Right lobe of liver (tissue), 6 donors: ENCODE results near the gene PGS1. TPM values are rescaled to one million over a fixed set of nuclear protein-coding genes. Genes with fewer than 3 reads are reported as not detected.

Experiments used
- ATAC-seq, 4 donors: fragments of 200-7000 bp; cut with Tn5 transposase; one replicate each; pipeline ENCODE4 v1.9.1; 2020; ENCODE audit warnings: mild to moderate bottlenecking in 4 of 4, moderate library complexity in 4 of 4
- DNase-seq, 3 donors: peaks; one replicate each; pipeline ENCODE4 v3.0.0-alpha.2; 2020
- H3K27ac ChIP-seq, 3 donors: fragments of 200-600 bp; one replicate each; pipeline ENCODE4 v1.8.0; 2022
- H3K27me3 ChIP-seq, 2 donors: fragments of 200-600 bp; one replicate each; pipeline ENCODE4 v1.8.0; 2022
- H3K36me3 ChIP-seq, 4 donors: fragments of 200-600 bp; sonication (generic) in 1 of 4; one replicate each; pipeline versions ENCODE4 v1.5.1 to v1.8.0; 2017 to 2022; ENCODE audit warnings: control low read depth in 1 of 4
- H3K4me1 ChIP-seq, 4 donors: fragments of 200-600 bp; sonication (generic) in 1 of 4; one replicate each; pipeline versions ENCODE4 v1.5.1 to v1.8.0; 2017 to 2022; ENCODE audit warnings: control low read depth in 1 of 4
- H3K4me3 ChIP-seq, 3 donors: fragments of 200-600 bp; one replicate each; pipeline ENCODE4 v1.8.0; 2022
- H3K9me3 ChIP-seq, 4 donors: fragments of 200-600 bp; sonication (generic) in 1 of 4; one replicate each; pipeline versions ENCODE4 v1.5.1 to v1.8.0; 2017 to 2022; ENCODE audit warnings: control low read depth in 1 of 4
- CTCF ChIP-seq, 4 donors: fragments of 200-600 bp in 3 of 4; fragments of 450-650 bp in 1 of 4; IDR thresholded peaks; one replicate each; pipeline versions ENCODE4 v1.5.1 to v1.8.0; 2016 to 2022; ENCODE audit warnings: antibody characterized with exemption in 4 of 4, mild to moderate bottlenecking in 2 of 4
- POLR2A ChIP-seq: fragments of 450-650 bp; IDR thresholded peaks from one replicate; pipeline ENCODE4 v1.6.1; 2017; ENCODE audit warnings: antibody characterized with exemption, mild to moderate bottlenecking
- whole genome bisulfite sequencing: methylation state at CpG from one replicate; pipeline ENCODE4 v1.1.6; 2018; ENCODE audit warnings: low coverage, low lambda C conversion rate; ENCODE audit not compliant: insufficient coverage; ENCODE audit errors: missing lambda C conversion rate; 5-methylcytosine and 5-hydroxymethylcytosine counted together
- intact Hi-C, 2 donors: fragments of 100-400 bp; cut with DNase I; formaldehyde crosslinking; loops; one replicate each; pipeline versions ENCODE4 v1.11.2 to v1.14.1; 2022
- total RNA-seq, 6 experiments: library from RNA; depleted of rRNA in 2 of 6; stranded (reverse); fragments of >200 nt in 2 of 6; fragmentation: NEBNext Ultra II Directional in 3 of 6; extraction: Animal tissue kit (Norgen Biotek cat#: 25700) in 3 of 6; gene quantifications; one replicate each; pipeline versions ENCODE4 v1.1.0 to v1.2.4, GENCODE V29; 2016 to 2023
- donor health status: DM: no; HTN: yes; CAD: no.
- donor health status: DM: no; HTN: no; CAD: no.
- donor health status: DM: no; HTN: no; CAD: no.
- donor health status: DM: no; HTN: yes; CAD: no.
- donor health status: DM: no; HTN: yes; CAD: no.

PGS1 gene
- total RNA-seq, 6 experiments from 2014 or later: 8.8 to 17.5 (median 13.4) TPM

- no peak overlapping the region for H3K27ac ChIP-seq
- TF ChIP-seq CTCF (IDR thresholded peaks at IDR 0.05) (no peak), POLR2A (no peak)
- peak in 1 of 3 donors; percentile 19 for DNase-seq
- WGBS: 49% methylated on average over 3 of the region's 20 CpGs
- H3K4me3 ChIP-seq: no peak overlapping the region
- H3K9me3 ChIP-seq: no peaks in the 10 kb centered on the region
- H3K27me3 ChIP-seq: no peaks in the 10 kb centered on the region
- peaks cover 0 to 2% (median 0%) of the 10 kb centered on the region in 4 donors for H3K36me3 ChIP-seq
- peak; percentile 2 to 26 (median 14) for ATAC-seq
- peaks cover 0 to 11% (median 5%) of the 10 kb centered on the region in 4 donors for H3K4me1 ChIP-seq
- intact Hi-C loops: no loop called here
These were observed 54.7 kb downstream of the PGS1 start for GRCh38 chr17:78433013-78433727.

- ATAC-seq (no peak), DNase-seq (no peak)
- no peak overlapping the region for H3K4me3 ChIP-seq
- 60% methylated on average over 2 of the region's 13 CpGs for WGBS
- peaks cover 0 to 11% (median 5%) of the 10 kb centered on the region in 4 donors for H3K4me1 ChIP-seq
- H3K9me3 ChIP-seq: no peaks in the 10 kb centered on the region
- no peaks in the 10 kb centered on the region for H3K27me3 ChIP-seq
- TF ChIP-seq CTCF (IDR thresholded peaks at IDR 0.05) (no peak), POLR2A (no peak)
- H3K27ac ChIP-seq: no peak overlapping the region
- H3K36me3 ChIP-seq: peaks cover 0 to 2% (median 0%) of the 10 kb centered on the region in 4 donors
- intact Hi-C loops: no loop called here
These were observed 55.4 kb downstream of the PGS1 start for GRCh38 chr17:78433780-78434335.

GRCh38 chr17:78434455-78435329, 56.2 kb downstream of the PGS1 start:
- TF ChIP-seq POLR2A: no peak
- no peak for TF ChIP-seq CTCF (IDR thresholded peaks at IDR 0.05)
- peaks cover 0 to 11% (median 5%) of the 10 kb centered on the region in 4 donors for H3K4me1 ChIP-seq
- ATAC-seq (peak in 3 of 4 donors; percentile 7 to 11 (median 9)), DNase-seq (peak in 2 of 3 donors; percentile 21 to 48)
- no peaks in the 10 kb centered on the region for H3K27me3 ChIP-seq
- intact Hi-C loops: no loop called here
- H3K27ac ChIP-seq: no peak overlapping the region
- no peaks in the 10 kb centered on the region for H3K9me3 ChIP-seq
- WGBS: 29% methylated on average over 9 of the region's 18 CpGs
- no peak overlapping the region for H3K4me3 ChIP-seq
- H3K36me3 ChIP-seq: no peaks in the 10 kb centered on the region

GRCh38 chr17:78435330-78436005, 57.0 kb downstream of the PGS1 start:
- Histone ChIP-seq H3K4me1 (peaks cover 0 to 11% (median 5%) of the 10 kb centered on the region in 4 donors), H3K27me3 (no peaks in the 10 kb centered on the region), H3K27ac (no peak overlapping the region), H3K4me3 (no peak overlapping the region), H3K36me3 (no peaks in the 10 kb centered on the region), H3K9me3 (no peaks in the 10 kb centered on the region)
- DNase-seq (no peak), ATAC-seq (no peak)
- WGBS: 61% methylated on average over 14 of the region's 19 CpGs
- no peak for TF ChIP-seq POLR2A
- no peak for TF ChIP-seq CTCF (IDR thresholded peaks at IDR 0.05)
- intact Hi-C loops: no loop called here
